NCI-H2171 treated with DMSO at 0.1 percent for 48 hours (cell line): ENCODE data around the gene ODAD3.
"Not testable (repeated sequence)": the region's sequence is repeated elsewhere in the genome, so short reads cannot be mapped to it uniquely, and the experiment has no call there.

ENCODE experiments used
- DNase-seq: peaks from one replicate; lab custom pipeline; 2025; lab: John Stamatoyannopoulos, UW

The ODAD3 gene

DNA sequence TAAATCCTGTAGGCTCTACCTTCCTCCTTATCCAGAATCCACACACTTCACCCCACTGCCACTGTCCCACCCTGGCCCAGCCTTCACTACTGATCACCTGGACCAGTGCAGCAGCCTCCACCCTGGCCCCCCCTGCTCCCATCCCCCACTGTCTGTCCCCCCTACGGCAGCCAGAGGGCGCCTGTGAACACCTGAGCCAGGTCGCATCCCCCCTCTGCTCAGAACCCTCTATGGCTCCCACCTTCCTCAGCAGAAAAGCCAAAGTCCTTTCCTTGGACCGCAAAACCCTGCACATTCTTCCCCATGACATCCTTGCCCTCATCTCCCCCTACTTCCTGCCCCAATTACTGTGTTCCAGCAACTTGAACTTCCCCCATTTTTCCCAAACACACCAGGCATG lies 25.3 kb upstream of the ODAD3 start:
- DNase-seq: no peak

DNA sequence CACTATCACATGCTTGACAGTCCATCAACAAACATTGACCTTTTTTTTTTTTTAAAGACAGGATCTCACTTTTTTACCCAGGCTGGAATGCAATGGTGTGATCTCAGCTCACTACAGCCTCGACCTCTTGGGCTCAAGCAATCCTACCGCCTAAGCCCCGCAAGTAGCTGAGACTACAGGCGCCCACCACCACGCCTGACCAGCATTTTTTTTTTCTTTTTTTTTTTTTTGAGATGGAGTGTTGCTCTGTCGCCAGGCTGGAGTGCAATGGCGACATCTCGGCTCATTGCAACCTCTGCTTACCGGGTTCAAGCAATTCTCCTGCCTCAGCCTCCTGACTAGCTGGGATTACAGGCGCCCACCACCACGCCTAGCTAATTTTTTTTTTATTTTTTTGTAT lies 24.0 kb upstream of the ODAD3 start:
- not testable (repeated sequence) for DNase-seq

DNA sequence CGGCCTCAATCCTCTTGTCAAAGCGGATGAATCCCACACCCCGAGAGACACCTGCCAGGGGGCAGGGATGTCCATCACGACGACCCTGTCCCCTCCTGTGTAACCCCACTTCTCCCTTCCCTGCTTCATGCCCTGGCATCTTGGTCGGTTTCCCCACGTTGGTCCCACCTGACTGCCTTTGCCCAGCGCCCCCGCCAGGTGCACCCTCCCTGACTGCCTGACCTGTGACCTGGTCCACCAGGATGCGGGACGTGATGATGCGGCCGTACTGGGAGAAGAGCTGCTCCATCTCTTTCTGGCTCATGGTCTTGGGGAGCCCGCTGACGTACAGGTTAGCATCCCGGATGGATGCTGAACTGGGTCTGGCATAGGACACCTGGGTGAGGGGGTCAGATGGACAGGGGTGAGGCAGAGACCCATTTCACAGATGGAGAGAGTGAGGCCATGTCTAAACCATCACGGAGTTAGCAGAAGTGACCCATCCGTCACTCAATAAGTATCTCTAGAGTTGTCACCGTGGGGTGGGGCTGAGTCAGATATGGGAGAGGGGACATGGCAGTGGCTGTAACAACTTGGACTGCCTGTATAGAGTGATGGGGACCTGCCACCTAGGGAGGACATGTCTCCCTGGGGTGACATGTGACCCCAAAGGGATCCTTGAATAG lies 23.4 kb upstream of the ODAD3 start:
- DNase-seq: no peak

DNA sequence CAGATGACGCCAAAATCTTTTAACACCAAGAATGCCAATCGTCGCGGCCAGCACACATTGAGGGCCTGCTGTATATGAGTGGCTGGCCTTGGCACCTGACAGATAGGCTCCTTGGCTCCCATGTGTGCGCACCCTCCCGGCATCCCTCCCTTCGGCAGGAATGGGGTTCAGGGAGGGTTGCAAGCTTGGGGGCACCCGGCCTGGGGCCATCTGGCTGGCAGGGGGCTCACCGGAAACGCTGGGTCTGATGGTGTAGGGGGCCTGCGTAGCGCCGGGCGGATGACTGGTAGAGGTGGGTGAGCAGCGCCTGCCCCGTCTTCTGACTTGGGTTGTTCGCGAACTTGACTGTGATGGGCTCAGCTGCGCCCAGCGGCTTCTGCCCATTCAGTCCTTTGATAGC lies 22.9 kb upstream of the ODAD3 start:
- no peak for DNase-seq

DNA sequence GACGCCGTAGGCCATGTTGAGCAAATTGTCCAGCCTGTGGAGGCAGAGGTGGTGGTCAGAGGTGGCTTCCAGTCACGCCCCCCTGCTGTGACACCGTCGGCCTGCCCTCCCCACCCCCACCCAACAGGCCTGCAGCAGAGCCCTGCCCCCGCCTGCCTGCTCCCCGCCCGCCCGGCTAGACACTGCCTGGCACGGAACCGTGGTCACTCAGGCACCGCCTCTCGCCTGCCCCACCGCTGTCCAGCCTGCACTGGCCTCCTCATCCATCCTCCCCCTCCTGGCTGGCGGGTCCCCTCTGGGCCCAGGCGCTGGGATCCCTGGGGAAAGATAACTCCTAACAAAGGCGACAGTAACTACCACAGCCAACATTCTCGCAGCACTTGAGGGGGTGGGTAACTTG lies 22.2 kb upstream of the ODAD3 start:
- DNase-seq: no peak

DNA sequence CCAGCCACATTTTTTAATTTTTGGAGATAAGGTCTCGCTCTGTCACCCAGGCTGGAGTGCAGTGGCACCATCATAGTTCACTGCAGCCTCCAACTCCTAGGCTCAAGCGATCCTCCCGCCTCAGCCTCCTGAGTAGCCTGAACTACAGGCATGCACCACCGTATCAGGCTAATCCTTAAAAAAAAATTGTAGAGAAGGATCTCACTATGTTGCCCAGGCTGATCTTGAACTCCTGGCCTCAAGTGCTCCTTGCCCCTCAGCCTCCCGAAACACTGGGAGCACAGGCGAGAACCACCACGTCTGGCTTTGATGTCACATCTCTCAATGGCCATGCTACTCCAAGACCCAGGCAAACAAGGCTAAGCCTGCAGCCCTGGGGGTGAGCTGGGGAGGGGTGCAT lies 21.7 kb upstream of the ODAD3 start:
- no peak for DNase-seq

DNA sequence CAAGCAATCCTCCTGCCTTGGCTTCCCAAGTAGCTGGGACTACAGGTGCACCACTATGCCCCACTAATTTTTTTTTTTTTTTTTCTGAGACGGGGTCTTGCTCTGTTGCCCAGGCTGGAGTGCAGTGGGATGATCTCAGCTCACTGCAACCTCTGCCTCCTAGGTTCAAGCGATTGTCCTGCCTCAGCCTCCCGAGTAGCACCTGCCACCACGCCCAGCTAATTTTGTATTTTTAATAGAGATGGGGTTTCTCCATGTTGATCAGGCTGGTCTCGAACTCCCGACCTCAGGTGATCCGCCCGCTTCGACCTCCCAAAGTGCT lies 20.3 kb upstream of the ODAD3 start:
- DNase-seq: not testable (repeated sequence)

DNA sequence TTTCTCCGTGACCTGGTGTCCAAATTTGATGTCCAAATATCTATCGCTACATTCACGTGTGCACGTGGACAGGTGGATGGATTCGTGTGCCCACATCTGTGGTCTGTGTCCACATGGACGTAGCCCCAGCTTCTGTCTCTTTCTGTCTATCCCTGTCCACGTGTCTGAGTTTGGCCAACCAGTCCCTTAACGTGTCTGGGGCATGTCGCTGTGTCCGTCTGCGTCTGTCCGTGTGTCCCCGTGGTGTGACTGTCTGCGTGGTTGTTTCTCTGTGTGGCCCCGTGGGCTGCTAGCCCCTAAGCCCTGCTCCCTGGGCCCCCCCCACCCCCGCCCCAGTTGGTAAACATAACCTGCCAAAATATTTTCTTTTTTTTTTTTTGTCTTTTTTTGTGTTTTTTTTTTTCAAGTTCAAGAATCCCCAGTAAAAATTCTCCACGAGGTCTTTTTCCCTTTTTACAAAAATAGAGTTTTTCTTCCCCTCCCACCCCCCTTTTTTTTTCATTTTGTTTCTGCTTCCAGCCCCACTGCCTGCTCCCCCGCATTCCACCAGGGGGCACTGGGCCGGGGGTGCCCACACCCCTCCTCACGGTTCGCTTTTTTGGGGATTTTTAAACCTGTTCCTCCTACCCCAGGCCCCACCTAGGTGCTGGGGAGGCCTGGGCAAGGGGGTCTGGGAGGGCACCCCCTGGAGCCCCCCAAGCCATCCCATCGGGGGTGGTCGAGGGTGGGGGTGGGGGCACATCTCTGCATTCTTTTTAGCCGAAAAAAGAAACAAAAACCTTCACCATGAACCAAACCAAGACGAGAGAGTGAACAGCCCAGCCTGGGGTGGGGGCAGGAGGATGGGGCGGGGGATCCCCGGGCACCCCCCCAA lies 18.8 kb upstream of the ODAD3 start:
- DNase-seq: no peak

DNA sequence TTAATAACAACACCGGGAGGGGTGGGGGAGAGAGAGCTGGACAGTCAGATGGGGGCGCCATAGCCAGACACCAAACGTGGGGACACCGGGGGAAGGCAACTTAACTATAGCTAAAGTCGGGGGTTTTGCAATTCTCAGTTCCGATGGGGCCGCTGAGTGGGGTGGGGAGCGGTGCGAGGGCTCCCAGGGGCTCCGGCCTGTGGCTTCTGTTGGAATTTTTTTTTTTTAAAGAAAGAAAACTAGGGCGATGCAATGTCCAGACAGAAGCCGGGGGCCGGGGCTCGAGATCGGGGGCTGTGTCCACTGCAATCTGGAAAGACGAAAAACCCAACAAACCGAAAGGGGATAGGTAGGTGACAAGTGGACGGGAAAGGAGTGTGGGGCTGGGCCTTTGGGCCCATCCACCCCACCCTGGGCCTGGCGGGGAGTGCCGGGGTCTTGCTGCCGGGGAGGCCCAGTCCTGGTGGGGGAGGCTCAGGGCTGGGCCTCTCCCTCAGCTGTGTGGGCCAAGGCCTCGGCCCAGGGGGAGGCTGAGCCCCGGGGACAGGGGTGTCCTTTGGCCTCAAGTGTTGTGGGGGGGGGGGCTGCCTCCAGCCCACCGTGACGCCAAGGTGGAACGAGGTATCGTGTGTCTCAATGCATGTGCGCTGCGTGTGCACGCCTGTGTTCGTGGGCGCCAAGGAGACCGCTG lies 17.8 kb upstream of the ODAD3 start:
- no peak for DNase-seq

DNA sequence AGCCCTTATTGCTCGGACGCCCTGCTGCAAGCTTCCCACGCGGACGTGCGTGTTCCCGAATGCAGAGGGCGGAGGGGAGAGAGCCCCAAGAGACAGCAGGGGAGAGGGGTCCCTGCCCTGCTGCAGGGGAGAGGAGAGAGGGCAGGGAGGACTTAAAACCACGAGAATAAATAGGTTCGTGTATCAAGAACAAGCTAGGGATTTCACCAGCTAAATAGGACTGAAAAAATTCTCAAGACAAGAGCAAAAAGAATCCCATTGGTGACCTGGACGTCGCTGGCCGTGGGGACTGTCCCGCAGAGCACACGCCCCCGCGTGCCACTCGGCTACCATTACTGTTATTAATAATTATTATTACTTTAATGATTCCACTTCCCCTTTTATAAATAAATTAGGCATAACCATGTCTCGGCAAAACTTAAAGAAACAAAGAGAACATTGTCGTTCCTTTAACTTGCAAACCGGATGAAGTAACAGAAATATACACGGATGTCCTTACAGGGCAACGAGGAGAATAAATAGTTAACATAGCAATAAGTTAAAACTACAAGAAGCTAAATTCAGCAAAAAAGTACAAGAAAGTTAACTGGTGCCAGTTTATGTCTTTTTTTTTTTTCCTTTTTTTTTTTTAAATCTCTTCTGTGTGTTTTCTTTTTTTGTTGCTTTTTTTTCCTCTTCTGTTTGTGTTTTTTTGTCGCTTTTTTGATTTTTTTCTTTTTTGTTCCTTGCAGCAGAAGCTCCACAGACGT lies 17.1 kb upstream of the ODAD3 start:
- no peak for DNase-seq

DNA sequence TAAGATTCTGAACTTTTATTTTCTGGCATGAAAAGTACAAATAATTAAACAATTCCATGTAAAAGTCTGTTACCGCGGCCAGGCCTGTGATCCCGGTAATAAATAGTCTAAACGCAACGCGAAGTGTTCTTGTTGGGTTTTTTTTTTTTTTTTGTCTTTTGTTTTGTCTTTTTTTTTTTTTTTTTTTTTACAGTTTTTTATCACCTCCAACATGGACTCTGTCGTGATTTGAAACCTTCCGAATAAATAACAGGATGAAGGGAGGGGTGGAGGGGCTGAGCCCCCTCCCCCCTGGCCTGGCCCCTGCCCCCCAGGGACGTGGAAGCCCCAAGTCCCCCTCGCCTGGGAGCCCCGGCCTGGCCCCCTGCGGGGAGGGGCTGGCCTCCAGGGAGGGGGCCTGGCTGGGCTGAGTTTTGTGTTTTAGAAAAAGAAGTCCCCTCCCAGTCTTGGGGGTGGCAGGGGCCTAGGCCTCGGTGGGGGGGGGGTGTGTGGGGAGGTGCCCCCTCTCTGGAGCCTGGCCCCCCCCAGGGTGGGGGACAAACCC lies 16.5 kb upstream of the ODAD3 start:
- DNase-seq: no peak

DNA sequence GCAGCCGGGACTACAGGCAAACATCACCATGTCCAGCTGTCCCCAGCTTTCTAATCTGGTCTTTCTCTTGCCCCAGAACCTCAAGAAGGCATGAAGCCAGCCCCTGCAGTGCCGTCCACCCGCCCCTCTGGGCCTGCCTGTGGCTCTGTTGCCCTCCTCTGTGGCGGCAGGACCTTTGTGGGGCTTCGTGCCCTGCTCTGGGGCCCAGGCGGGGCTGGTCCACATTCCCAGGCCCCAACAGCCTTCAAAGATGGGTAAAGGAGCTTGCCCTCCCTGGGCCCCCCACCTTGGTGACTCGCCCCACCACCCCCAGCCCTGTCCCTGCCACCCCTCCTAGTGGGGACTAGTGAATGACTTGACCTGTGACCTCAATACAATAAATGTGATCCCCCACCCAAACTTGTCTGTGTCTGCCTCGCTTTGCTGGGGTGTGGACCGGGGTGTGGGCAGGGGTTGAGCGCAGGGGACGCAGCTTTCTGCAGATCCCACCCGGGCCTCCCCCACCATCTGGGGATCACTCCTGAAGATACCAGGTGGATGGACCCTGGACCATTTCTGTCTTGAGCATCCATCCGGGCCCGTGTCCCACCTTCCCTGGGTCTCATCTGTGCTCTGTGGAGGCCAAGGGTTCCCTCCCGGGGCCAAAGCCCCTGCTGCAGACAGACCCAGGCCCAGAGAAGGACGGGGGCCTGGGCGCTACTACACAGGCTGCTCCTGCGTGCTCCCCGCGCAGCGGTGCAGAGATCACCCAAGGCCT lies 15.8 kb upstream of the ODAD3 start:
- no peak for DNase-seq

DNA sequence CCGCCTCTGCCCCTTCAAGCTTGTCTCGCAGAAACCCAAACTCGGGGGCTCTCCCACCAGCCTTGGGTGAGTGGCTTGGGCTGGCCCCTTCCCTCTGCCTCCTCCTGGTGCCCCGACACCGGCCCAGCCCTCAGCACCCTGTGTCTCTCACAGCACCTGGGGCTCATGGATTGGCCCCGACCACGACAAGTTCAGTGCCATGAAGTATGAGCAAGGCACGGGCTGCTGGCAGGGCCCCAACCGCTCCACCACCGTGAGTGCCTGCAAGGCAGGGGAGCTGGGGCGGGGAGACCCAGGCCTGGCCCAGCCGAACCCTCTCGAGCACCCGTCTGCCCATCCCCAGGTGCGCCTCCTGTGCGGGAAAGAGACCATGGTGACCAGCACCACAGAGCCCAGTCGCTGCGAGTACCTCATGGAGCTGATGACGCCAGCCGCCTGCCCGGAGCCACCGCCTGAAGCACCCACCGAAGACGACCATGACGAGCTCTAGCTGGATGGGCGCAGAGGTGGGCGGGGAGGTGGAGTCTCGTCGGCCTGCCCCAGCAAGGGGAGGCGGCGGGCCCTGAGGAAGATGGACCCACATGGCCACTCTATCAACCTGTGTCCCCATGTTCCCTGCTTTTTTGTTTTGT lies 14.1 kb upstream of the ODAD3 start:
- no peak for DNase-seq

DNA sequence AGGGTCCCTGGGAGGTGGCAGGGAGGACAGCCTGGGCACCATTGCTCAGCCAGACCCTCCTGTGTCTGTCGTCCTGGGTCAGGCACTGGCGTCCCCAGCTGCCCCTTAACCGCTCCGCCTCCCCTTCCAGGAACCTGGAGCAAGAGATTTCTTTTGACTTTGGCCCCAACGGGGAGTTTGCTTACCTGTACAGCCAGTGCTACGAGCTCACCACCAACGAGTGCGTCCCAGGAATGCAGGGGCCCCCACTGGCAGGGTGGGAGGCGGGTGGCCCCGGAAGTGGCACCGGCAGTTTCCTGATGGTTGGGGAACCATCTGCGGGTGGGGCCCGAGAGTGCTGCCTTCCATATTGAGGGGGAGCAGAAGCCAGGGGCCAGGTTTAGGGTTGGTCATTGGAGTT lies 13.5 kb upstream of the ODAD3 start:
- DNase-seq: no peak

DNA sequence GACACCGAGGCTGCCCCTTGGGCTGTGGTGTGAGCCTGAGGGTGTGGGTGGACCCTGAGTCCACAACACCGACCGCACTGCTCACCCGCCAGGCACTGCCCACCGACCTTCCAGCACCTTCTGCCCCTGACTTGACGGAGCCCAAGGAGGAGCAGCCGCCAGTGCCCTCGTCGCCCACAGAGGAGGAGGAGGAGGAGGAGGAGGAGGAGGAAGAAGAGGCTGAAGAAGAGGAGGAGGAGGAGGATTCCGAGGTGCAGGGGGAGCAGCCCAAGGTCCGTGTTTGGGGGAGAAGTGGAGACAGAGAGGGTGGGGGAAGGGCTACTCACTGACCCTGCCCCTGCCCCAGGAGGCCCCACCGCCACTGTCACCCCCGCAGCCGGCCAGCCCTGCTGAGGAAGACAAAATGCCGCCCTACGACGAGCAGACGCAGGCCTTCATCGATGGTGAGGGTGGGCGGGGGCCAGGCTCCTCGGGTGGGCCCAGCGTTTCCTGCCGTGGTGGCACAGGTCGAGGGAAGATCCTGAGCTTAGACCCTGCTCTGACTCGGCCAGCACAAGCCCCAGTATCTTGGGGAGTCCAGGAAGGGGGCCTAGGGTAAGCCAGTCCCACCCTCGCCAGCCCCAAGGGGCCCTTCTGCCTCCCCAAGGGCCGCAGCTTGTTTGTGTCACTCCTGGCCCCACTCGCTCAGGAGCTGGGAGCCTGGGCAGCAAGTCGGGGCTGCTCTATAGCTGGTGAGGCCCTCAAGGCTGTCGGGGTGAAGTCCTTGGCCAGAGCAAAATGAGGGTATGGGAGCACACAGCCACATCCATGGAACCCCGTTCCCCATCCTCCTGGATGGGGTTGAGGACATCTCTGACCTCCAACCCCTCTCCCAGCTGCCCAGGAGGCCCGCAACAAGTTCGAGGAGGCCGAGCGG lies 12.7 kb upstream of the ODAD3 start:
- DNase-seq: no peak

DNA sequence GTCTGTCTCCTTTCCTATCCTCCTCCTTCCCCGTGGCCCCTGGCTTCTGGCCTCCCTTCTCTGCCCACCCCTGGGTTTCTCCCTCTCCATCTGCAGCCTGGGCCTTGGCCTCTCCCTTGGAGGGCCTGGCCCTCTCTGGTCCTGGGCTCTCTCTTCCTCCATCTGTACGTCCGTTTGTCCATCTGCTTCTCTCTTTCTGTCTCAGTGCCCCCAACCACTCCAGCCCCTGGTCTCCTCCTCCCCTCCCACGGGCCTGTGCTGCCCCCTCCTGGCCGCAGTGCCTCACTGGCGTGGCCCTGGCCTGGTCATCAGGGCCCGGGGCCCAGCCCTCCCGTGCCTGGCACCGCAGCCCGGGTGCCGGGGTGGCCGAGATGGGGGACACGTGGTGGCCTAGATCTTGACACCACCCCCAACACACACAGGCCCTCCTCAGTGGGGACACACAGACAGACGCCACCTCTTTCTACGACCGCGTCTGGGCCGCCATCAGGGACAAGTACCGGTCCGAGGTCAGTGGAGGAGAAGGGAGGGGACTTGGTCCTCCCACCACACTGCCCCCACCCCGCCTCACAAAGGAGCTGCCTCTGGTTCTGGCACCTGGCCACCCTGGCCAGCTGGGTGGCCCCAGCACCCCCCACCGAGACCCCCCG lies 11.9 kb upstream of the ODAD3 start:
- no peak for DNase-seq

DNA sequence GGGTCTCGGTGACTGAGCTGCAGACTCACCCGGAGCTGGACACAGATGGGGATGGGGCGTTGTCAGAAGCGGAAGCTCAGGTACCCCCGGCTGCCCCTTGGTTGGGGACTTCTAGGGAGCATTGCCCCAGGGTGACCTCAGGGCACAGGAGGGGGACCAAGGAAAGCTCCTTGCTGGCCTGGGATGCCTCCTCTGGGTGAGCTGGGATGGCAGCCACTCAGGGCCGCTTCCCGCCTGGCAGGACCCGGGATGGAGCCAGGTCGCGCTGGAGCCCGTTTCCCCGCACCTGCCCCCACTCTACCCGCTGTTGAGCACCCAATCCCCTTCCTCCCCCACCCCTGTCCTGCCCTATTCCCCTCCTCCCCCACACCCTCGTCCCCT lies 11.3 kb upstream of the ODAD3 start:
- DNase-seq: no peak

DNA sequence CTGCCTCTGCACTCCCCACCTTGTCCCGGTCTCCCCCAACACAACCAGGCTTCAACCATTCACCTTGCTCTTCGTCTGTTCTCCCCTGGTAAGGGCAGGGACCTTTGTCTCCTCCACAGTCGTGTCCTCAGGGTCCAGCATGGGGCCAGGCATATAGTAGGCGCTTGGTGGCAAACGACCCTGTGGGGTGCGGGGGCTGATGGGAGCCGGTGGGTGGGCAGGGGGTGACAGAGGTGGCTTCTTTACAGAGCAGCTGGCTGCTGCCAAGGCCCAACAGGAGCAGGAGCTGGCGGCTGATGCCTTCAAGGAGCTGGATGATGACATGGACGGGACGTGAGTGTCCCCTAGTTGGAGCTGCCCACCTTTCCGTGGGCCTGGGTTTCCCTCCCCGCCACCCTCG lies 10.2 kb upstream of the ODAD3 start:
- DNase-seq: no peak

DNA sequence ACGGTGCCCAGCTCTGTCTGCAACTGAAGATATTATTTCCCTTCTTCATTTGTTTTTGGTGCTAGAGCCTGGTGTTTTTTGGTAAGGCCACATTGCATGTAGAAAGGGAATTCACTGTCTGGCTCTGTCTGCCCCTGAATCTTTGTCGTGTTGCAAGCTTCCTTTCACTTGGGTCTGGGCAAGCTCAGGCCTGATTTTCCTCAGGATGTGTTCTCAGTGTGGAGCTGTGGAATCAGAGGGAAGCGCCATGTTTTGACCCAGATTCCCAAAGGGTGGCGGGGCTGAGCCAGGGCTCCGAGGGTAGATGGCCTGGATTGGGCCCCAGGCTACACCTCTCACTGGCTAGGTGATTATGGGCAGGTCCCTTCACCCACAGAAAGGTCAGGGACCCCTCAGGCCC lies 9.1 kb upstream of the ODAD3 start:
- DNase-seq: no peak
